NAMALWA (cell line): ENCODE data around the gene SPG7.
"Not testable (repeated sequence)": the region's sequence is repeated elsewhere in the genome, so short reads cannot be mapped to it uniquely, and the experiment has no call there.

Source experiments
- DNase-seq: peaks from one replicate; pipeline ENCODE4 v3.0.0-alpha.2; 2015; ENCODE audit warnings: low spot score

The SPG7 gene

DNA sequence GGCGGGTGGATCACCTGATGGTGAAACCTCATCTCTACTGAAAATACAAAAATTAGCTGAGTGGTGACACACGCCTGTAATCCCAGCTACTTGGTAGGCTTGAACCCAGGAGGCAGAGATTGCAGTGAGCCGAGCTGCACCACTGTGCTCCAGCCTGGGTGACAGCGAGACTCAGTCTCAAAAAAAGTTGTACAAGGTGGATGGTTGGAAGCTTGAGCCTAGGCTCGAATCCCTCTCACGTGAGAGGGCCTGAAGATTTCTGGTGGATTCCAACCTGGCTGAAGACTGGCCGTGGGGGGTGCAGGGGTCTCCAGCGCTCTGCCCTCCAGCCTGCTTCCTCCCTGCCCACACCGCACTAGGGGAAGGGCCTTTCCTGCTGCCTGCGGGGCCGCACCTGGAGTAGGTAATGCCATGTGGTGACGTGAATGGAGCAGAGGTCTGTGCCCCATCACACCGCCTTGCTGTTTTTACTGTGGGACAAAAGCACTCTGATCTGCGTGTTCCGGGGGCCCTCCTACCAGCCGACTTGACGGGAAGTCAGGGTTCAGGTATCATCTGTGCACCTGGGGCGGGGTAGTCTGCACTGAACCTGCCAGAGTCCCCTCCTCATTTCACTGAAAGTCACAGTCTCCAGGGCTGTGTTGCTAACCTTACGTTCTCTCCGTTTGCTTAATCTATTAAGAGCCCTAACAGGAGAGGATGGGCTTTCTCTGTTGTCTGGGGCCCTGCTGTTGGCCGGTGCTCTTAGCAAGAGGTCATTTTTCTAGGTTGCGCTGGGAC lies 56.5 kb downstream of the SPG7 start:
- peak; percentile 46 for DNase-seq

DNA sequence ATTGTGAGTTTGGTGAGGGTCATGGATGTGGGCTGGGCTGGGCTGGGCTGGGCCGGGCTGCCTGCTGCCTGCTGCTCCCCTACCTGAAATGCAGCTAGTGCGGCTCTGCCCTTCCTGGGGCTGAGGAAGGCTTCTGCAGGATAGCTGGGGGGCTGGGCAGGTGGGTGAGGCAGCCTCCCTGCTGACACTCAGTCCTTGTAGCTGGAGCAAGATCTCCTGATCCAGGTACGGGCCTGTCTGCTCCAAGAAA lies 57.0 kb downstream of the SPG7 start:
- no peak for DNase-seq

DNA sequence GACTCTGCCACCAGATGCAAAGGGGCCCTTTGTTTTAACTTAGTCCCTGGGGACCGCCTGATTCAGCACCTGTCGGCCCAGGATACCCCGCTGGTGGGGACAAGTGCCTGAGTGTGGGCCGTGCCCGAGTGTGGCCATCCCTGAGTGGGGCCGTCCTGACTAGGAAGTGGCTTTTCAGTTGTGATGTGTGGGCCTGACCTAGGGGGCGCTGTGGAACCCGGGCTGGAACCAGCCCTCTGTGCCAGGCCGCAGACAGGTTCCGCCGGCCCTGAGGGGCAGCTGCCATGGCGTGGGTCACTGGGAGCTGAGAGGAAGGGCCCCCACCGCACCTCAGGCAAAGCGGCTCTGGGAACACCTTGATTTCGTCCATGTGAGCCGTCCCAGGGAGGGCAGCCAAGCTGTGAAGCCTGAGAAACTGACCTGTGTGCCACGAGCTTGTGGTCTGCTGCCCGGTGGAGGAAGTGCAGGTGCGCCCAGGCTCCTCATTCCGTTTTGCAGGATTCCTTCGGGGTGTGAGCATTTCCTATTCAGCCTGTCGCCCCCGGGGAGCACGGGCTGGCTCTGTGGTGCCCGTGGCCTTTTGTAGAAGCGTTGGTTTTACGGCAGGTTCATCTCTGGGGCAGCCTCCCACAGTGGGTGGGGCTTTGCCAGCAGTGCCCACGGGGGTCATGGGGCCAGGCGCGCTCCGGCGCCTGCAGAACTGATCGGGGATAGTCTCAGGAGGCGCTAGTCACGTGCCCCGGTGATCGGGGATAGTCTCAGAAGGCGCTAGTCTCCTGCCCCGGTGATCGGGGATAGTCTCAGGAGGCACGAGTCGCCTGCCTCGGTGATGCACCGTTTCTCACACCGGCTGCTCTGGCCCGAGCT lies 57.5 kb downstream of the SPG7 start:
- peak; percentile 68 for DNase-seq

DNA sequence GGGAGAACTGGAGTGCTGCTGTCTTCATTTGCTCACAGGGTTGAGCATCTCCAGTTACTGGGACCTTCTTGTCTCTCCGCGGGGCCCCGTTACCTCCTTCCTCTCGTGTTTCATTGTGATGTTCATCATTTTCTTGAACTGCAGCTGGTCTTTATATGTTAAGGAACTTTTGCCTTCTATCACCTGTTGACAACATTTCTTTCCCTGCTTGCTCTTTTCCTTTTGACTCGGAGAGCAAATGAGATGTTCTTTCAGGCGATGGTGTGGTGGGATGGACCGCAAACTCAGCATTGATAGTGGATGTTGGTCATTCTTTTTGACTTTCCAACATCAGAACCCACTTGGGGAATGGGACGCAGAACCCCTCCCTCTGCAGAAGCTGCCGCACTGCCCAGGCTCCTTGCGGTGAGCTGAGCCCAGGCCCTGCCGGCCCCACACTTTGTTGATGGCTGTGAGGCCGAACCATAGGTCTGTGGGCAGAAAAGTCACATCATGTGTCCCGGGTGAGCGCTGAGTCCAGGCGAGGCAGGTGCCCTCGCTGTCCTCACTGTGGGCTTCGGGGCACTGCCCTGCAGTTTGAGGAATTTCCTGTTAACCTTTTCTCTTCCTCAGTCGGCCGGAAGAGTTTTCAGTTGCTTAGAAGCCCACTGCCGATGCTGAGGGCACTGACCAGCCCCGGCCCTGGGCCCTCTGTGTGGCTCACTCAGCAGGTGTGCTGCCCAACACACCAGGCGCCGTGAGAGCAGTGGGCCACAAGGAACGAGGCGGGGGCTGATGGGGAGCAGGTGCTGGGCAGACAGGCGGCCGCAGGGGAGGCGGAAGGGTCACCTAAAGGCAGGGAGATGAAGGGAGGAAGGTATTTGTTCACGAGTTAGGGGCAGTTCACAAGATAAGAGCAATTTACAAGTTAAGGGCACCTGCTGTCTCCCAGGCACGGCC lies 59.7 kb downstream of the SPG7 start:
- no peak for DNase-seq

DNA sequence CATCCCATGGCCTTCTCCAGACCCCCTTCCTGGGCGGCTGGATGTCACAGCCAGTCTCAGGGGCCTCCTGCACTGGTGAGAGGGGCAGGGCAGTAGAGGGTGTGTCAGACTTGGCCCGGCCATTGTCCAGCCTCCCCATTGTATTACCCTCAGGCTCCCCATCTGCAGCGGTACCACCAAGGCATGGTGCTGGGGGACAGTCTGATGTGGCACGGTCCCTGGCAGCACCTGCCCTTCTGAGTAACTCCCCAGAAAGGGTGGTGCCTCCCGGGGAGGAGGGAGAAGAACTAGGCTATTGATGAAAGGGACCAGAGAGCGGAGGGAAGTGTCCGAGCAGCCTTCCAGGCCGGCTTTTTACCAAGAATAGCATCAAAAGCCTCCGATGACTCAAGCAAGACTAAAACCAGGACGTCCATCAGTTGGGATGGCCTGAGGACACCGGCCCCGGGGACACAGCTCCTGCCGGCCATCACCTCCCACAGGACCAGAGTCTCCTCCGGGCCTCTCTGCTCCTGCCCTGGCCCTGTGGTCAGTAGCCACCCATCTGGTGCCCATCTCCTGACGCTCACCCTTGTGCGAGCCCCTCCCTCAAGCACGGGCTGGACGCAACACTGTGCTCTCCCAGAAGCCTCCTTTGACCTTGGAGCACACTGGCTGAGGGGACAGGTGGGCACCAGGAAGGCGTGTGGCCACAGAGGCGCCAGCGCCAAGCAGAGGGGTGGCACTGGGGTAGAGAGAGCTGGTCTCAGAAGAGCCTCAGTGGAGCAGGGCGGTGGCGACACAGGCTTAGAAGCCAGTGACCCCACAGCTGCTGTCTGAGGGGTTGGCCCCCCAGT lies 61.5 kb downstream of the SPG7 start:
- DNase-seq, result no peak

DNA sequence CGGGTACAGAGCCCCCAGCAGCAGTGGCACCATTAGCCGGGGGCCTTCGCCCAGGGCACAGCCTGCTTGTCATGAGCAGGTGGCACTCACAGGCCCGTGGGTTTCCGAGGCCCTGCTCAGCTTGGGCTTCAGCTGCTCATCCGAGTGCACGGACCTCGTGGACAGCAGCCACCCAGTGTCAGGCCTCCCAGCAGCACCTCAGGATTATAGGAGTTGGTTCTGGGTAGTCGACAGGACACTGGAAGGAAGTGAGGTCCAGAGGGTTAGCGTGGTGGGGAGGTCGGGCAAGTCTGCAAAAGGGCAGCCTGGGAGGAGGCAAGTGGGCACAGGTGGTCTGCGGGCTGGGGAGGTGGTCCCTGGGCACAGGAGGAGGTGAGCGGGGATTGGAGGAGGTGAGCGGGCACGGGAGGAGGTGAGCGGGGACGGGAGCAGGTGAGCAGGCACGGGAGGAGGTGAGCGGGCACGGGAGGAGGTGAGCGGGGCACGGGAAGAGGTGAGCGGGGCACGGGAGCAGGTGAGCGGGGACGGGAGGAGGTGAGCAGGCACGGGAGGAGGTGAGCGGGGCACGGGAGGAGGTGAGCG lies 62.2 kb downstream of the SPG7 start:
- no peak for DNase-seq

DNA sequence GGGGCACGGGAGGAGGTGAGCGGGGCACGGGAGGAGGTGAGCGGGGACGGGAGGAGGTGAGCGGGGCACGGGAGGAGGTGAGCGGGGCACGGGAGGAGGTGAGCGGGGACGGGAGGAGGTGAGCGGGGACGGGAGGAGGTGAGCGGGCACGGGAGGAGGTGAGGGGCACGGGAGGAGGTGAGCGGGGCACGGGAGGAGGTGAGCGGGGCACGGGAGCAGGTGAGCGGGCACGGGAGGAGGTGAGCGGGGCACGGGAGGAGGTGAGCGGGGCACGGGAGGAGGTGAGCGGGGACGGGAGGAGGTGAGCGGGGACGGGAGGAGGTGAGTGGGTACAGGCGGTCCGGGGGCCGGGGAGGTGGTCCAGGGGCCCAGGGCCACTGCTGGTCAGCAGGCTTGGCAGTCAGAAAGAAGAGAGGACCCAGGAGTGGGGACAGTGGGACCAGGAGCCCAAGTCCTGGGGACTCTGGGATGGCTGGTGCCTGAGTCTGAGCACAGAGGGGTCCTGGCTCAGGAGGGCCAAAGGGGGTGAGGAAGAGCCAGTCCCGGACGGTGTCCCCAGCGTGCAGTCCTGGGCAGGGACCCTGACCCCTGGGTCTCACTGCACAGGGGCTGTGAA lies 62.9 kb downstream of the SPG7 start:
- not testable (repeated sequence) for DNase-seq

DNA sequence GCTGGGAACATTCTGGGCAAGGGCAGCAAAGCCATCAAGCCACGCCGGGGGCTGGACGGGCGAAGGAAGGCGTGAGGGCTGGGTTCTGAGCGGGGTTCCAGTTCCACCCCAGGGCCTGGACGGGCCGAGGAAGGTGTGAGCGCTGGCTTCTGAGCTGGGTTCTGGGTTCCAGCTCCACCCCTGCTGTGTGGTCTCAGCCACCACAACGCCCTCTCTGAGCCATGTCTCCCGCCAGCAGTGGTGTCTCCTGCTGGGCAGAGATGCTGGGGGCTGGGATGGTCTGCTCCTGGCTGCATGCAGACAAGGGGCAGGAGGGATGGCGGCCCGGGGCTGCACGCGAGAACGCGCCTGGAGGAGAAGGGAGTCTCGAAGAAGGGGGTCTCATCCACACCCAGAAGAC lies 63.4 kb downstream of the SPG7 start:
- DNase-seq, result no peak

DNA sequence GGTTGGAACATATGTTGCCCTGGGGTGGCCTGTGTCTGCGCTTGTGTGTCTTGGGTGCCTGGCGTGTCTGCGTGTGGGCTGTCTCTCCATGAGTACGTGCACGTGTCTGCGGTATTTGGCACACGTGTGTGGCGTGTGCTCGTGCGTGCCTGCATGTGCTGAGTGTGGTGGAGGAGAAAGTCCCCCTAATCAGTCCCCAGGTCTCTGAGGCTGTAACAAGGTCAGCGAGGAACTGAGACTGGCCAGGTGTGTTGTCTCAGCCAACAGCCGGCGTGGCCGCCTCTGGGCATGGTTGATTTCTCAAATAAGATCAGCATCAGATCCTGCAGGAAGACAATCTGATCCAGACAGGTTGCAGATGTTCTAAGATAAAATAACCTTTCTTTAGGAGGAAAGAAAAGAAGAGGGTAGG lies 63.9 kb downstream of the SPG7 start:
- DNase-seq, result no peak

DNA sequence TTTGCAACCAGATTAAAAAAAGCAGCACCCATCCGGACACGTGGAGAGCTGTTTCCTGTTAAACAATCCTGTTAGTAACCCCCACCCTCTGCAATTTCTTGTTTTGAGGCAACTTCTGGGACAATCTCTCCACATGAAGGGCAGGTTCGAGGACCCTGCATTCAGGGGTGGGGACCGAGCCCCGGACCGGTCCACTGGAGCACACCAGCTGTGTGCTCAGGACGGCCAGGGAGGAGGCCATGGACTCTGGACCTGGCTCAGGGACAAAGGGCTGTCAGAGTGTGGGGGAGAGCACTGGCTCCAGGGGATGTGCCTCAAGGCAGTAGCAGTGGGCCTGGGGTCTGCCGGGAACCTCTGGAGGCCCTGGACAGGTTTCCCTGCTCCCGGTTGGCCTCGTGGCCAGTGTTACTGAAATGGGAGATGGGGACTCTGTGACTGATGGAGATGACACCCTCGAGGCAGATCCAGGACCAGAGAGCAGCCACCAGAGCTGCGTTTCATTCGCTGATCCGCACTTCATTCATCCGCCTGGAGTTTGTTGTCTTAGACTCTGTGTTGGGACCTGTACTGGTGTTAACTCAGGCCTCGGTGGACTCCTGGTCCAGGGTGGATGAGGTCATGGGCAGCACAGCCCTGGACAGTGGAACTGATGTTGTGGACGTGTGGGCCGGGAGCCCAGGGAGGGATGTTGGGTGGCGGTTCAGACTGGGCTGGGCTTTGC lies 64.4 kb downstream of the SPG7 start:
- DNase-seq, result no peak

DNA sequence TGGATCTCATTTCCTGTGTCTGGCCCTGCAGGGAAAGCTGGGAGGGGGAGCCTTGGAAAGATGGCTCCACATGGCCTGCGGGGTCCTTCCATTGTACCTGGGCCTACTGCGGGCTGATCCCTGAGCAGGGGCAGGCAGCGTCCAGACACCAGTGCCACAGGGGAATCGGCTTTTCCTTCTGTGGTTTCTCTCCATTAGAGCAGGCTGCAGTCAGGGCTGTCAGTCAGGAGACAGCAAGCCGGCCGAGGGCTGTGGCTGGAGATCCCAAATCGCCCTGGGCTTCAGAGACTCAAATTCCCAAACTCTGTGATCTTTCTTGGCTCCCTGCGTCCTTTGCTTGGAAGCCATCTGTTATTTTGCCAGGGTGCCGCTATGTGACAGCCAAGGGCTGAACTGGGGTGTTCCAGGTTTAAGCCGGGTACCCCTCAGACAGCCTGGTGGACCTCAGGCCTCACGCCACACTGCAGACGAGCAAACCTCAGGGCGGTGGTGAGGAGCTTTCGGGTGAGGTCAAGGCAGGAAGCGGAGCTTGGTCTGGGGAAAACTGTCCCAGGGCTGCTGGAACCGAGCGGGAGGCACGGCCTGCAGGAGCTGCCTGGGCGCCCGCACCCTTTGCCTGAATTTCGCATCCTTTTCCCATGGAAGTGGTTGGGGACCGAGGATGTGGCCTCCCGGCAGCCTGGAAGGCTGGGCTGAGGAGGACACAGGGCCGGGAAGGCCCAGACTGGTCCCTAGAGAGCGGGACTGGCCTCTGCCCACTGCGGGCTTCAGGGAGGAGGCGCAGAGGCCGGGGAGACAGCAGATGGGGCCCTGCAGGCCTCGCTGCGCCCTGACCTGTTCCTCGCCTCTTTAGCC lies 65.8 kb downstream of the SPG7 start:
- DNase-seq, result no peak

DNA sequence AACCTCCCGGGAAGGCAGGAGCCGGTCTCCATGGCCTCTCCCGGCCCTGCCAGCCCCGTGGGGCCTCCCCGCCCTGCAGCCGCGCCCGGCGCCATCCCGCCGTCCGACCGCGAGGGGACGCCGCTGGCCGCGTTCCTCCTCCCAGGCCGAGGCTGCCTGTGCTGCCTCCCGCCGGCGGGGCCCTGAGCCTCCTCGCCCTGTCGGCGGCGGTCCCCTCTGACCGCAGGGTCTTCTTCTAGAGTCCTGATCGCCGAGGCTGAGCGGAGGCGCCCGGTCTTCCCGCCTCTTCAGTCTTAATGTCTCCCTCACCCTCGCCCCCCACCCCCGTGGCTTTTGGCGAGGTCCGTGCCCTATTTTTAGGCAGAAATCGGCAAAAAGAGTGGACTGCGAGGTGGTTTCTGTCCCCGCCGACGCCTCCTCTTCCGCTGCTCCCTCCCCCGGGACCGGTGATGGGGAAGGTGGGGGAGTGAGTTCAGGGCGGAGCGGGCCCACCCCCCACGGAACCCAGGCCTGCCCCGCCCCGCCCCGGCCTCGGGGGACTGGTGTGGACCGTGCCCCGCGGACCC lies 66.6 kb downstream of the SPG7 start:
- DNase-seq, result peak; percentile 80

DNA sequence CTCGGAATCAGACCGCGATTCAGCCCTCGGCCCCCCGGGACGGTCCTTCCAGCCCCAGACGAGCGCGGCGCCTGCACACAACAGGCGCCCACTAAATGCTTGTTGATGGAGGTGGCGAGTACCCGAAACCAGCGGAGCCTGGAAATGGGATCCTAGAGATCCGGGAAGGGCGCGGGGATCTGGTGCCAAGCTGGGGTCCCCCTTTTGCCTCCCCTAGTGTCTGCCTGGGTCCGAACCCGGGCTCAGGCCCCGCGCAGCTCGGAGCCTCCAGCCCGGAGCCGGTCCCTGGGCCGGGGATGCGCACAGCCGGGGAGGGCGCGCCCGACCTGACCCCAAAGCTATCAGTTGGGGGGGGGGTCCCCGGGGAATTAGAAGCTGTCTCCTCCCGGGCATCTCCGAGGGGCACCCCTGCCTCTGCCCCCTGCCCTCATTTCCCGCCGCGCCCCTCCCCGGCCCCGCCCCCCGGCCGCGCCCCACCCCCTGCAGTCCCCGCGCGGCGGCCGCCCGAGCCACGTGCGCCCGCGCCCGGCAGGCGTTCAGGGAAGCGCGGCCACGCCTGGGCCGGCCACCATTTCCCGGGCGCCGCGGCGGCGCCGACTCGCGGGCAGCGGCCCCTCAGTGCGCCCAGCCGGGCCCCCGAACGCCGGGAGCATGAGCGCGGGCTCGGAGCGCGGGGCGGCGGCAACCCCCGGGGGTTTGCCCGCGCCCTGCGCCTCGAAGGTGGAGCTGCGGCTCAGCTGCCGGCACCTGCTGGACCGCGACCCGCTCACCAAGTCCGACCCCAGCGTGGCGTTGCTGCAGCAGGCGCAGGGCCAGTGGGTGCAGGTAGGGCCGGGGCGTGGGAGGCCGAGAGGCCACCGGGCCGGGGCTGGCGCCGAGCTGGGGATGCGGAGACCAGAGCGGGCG lies 67.3 kb downstream of the SPG7 start, which contains the start of gene CPNE7:
TSS of gene CPNE7 (plus strand) at position 512 of the 906 bp plus-strand sequence. CDS start at position 652, 140 bp downstream.
- DNase-seq, result no peak

DNA sequence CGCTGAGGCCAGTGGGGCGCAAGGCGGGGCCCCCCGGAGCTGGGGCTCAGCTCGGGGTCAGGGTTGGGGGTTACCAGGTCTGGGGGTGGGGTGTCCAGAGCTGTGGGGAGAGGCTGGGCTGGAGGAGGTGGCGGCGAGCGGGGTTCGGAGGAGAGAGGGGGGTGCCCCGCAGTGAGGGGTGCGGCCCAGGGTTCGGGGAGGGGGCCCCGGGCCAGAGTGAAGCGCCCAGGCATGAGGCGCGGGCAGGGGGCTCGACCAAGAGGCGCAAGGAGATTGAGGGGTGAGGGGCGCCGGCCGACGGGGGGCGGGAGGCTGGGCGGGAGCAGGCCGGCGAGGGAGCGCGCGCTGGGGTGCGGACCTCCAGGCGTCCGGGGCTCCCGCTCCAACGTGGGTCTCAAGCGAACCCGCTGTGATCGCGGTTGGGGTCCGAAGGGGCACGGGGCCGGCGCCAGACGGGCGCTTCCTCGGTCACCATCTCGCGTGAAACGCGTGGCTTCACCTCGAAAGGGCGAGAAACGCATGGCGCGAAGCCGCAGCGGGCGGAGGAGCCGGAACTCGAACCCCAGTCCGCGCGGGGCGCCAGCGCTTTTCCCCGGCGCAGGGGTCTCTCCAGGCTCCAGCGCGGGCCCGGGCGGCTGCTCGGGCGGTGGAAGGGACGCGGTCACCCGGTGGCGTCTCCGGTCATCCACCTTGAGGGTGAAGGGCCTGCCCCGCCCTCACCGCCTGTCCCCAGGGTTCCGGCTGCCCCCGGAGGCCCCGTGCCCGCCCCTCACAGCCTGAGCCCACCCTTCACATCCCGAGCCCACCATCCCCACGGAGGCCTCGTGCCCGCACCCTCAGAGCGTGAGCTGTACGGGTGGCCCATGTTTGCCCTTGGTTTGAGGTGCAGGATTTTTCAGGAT lies 68.2 kb downstream of the SPG7 start:
- no peak for DNase-seq

DNA sequence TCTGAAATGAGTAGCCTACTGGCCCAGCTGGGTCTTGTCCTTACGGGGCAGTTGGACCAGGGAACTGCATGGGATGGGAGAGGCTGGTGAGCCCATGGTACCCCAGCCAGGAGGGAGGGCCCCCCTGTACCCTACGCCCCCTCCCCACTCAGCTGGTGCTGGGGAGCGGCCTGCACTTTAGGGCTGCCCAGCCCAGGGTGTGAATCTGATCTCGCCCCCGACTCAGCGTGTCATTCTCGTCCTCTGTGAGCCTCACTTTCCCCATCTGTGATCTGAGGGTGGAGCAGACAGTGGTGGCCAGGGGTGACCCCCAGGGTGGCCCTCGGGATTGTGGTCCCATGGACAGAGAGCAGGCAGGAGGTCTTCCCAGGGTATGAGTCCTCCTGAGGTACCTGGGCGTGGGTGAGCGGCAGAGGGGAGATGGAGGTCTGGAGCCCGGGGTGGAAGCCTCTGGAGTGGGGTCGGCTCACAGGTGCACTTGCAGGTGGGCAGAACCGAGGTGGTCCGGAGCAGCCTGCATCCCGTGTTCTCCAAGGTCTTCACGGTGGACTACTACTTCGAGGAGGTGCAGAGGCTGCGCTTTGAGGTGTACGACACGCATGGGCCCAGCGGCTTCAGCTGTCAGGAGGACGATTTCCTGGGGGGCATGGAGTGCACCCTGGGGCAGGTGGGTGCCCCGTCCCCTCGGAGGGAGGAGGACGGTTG lies 69.0 kb downstream of the SPG7 start:
- no peak for DNase-seq

DNA sequence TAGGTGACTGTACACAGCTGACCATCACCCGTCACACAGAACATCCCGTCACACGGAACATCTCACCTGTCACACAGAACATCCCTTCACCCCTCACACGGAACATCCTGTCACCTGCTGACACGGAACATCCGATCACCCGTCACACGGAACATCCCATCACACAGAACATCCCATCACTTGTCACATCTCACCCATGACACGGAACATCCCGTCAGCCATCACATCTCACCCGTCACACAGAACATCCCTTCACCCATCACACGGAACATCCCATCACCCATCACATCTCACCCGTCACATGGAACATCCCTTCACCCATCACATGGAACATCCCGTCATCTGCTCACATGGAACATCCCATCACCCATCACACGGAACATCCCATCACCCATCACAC lies 71.1 kb downstream of the SPG7 start:
- no peak for DNase-seq
